Measurements from ENCODE around the gene CARD11. TPM values are rescaled to one million over a fixed set of nuclear protein-coding genes. Genes with fewer than 3 reads are reported as not detected.

CARD11 gene
- total and polyA plus RNA-seq, 2 donors (not counting 1 experiment from before 2014, with no cell fraction given), result 0.02 TPM; not detected in 1

DNA sequence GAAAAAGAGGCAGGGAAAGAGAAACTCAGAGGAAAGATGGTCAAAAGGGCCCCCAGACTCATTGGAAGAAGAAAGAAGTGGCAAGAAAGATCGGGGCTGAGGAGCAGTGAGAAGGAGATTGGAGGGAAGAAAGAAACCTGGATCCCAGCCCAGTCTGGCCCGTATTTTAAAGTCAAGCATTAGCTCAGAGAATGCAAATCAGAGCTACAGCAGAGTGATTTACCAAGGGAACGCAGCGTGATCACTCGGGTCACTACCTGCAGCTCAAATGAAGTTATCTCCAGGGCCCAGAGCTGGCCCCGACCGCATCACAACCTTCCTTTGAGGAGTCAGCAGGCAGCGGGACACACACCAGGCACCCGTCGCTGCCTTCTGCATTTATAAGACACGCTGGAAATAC lies 72.8 kb downstream of the CARD11 start:
- Histone ChIP-seq H3K27ac (ENCODE audit: insufficient read depth, low read length) (no peak overlapping the region), H3K27me3 (ENCODE audit: control insufficient read depth, insufficient read depth, low read length) (no peaks in the 10 kb centered on the region), H4K20me1 (ENCODE audit: control insufficient read depth, extremely low read depth, insufficient read depth, low read length) (no peaks in the 10 kb centered on the region), H3K9ac (ENCODE audit: insufficient read depth, low read length) (no peak overlapping the region), H3K4me1 (ENCODE audit: control insufficient read depth, extremely low read depth, insufficient read depth, low read length) (no peaks in the 10 kb centered on the region), H2AFZ (ENCODE audit: low read length) (no peak overlapping the region), H3K4me2 (ENCODE audit: extremely low read depth, insufficient read depth, low read length) (no peak overlapping the region), H3K9me3 (ENCODE audit: control insufficient read depth, insufficient read depth, low read depth, low read length) (no peaks in the 10 kb centered on the region), H3K36me3 (ENCODE audit: control insufficient read depth, insufficient read depth, low read length) (no peaks in the 10 kb centered on the region), H3K79me2 (ENCODE audit: control insufficient read depth, insufficient read depth, low read length) (no peaks in the 10 kb centered on the region), H3K4me3 (replicated peaks in 1 of 4; ENCODE audit: control extremely low read depth in 1 of 4, insufficient read depth in 1 of 4, low read depth in 3 of 4, low read length in 4 of 4) (no peak overlapping the region)
- no peak for TF ChIP-seq EZH2 (IDR thresholded peaks at IDR 0.05; ENCODE audit: low read length, missing control alignments)
- DNase-seq (ENCODE audit: low read depth in 2 of 2), result no peak

DNA sequence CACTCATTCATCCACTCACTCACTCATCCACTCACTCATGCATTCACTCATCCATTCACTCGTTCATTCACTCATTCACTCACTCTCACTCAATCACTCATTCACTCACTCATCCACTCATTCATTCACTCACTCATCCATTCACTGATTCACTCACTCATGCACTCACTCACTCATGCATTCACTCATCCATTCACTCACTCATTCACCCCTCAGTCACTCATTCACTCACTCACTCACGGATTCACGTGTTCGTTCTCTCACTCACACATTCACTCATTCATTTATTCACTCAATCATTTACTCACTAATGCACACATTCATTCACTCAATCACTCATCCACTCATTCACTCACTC lies 73.4 kb downstream of the CARD11 start:
- Histone ChIP-seq H3K27ac (ENCODE audit: insufficient read depth, low read length) (no peak overlapping the region), H3K9me3 (ENCODE audit: control insufficient read depth, insufficient read depth, low read depth, low read length) (no peaks in the 10 kb centered on the region), H3K79me2 (ENCODE audit: control insufficient read depth, insufficient read depth, low read length) (no peaks in the 10 kb centered on the region), H3K9ac (ENCODE audit: insufficient read depth, low read length) (no peak overlapping the region), H3K4me2 (ENCODE audit: extremely low read depth, insufficient read depth, low read length) (no peak overlapping the region), H2AFZ (ENCODE audit: low read length) (no peak overlapping the region), H3K4me3 (replicated peaks in 1 of 4; ENCODE audit: control extremely low read depth in 1 of 4, insufficient read depth in 1 of 4, low read depth in 3 of 4, low read length in 4 of 4) (no peak overlapping the region), H3K4me1 (ENCODE audit: control insufficient read depth, extremely low read depth, insufficient read depth, low read length) (no peaks in the 10 kb centered on the region), H4K20me1 (ENCODE audit: control insufficient read depth, extremely low read depth, insufficient read depth, low read length) (no peaks in the 10 kb centered on the region), H3K27me3 (ENCODE audit: control insufficient read depth, insufficient read depth, low read length) (no peaks in the 10 kb centered on the region), H3K36me3 (ENCODE audit: control insufficient read depth, insufficient read depth, low read length) (no peaks in the 10 kb centered on the region)
- TF ChIP-seq, protein P1, sequence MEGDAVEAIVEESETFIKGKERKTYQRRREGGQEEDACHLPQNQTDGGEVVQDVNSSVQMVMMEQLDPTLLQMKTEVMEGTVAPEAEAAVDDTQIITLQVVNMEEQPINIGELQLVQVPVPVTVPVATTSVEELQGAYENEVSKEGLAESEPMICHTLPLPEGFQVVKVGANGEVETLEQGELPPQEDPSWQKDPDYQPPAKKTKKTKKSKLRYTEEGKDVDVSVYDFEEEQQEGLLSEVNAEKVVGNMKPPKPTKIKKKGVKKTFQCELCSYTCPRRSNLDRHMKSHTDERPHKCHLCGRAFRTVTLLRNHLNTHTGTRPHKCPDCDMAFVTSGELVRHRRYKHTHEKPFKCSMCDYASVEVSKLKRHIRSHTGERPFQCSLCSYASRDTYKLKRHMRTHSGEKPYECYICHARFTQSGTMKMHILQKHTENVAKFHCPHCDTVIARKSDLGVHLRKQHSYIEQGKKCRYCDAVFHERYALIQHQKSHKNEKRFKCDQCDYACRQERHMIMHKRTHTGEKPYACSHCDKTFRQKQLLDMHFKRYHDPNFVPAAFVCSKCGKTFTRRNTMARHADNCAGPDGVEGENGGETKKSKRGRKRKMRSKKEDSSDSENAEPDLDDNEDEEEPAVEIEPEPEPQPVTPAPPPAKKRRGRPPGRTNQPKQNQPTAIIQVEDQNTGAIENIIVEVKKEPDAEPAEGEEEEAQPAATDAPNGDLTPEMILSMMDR (conservative IDR thresholded peaks at IDR 0.05 in 1 of 2, IDR thresholded peaks at IDR 0.05 in 1 of 2; ENCODE audit: low read depth in 1 of 2, low read length in 2 of 2), result no peak
- no peak for TF ChIP-seq EZH2 (IDR thresholded peaks at IDR 0.05; ENCODE audit: low read length, missing control alignments)
- DNase-seq (ENCODE audit: low read depth in 2 of 2), result no peak

DNA sequence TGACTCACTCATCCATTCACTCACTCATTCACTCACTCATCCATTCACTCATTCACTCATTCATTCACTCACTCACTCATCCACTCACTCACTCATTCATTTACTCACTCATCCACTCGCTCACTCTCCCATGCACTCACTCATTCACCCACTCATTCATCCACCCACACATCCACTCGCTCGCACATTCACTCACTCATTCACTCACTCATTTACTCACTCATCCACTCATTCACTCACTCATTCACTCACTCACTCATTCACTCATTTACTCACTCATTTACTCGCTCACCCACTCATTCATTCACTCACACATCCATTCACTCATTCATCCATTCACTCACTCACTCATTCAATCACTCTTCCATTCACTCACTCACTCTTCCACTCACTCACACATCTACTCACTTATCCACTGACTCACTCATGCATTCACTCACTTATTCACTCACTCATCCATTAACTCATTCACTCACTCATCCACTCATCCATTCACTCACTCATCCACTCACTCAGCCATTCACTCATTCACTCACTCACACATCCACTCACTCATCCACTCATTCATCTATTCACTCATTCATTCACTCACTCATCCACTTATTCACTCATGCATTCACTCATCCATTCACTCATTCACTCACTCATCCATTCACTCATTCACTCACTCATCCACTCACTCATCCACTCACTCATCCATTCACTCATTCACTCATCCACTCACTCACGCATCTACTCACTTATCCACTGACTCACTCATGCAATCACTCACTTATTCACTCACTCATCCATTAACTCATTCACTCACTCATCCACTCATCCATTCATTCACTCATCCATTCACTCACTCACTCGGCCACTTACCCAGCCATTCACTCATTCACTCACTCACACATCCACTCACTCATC lies 74.0 kb downstream of the CARD11 start:
- Histone ChIP-seq H2AFZ (ENCODE audit: low read length) (no peak overlapping the region), H3K4me1 (ENCODE audit: control insufficient read depth, extremely low read depth, insufficient read depth, low read length) (no peaks in the 10 kb centered on the region), H4K20me1 (ENCODE audit: control insufficient read depth, extremely low read depth, insufficient read depth, low read length) (no peaks in the 10 kb centered on the region), H3K79me2 (ENCODE audit: control insufficient read depth, insufficient read depth, low read length) (no peaks in the 10 kb centered on the region), H3K27ac (ENCODE audit: insufficient read depth, low read length) (no peak overlapping the region), H3K4me3 (replicated peaks in 1 of 4; ENCODE audit: control extremely low read depth in 1 of 4, insufficient read depth in 1 of 4, low read depth in 3 of 4, low read length in 4 of 4) (no peak overlapping the region), H3K9me3 (ENCODE audit: control insufficient read depth, insufficient read depth, low read depth, low read length) (no peaks in the 10 kb centered on the region), H3K27me3 (ENCODE audit: control insufficient read depth, insufficient read depth, low read length) (no peaks in the 10 kb centered on the region), H3K36me3 (ENCODE audit: control insufficient read depth, insufficient read depth, low read length) (no peaks in the 10 kb centered on the region), H3K9ac (ENCODE audit: insufficient read depth, low read length) (no peak overlapping the region), H3K4me2 (ENCODE audit: extremely low read depth, insufficient read depth, low read length) (no peak overlapping the region)
- no peak for TF ChIP-seq EZH2 (IDR thresholded peaks at IDR 0.05; ENCODE audit: low read length, missing control alignments)
- TF ChIP-seq, protein P1 (conservative IDR thresholded peaks at IDR 0.05 in 1 of 2, IDR thresholded peaks at IDR 0.05 in 1 of 2; ENCODE audit: low read depth in 1 of 2, low read length in 2 of 2), result no peak
- DNase-seq (ENCODE audit: low read depth in 2 of 2), result no peak

Data from fibroblast of lung (primary cell).